ENCODE data around the gene U2AF1L4.

U2AF1L4 gene

DNA sequence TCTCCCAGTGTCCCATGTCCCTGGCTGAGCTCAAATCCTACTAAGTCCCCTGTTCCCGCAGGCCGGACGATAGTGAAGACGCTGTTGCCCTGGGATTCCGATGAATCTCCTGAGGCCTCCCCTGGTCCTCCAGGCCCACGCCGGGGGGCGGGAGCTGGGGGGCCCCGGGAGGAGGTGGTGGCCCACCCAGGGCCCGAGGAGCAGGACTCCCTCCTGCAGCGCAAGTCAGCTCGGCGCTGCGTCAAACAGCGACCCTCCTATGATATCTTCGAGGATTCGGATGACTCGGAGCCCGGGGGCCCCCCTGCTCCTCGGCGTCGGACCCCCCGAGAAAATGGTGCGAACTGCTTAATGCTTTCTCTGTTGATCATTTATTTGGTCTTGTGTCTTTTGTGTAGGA, 21.5 kb downstream of the U2AF1L4 start:
- no peak for DNase-seq

DNA sequence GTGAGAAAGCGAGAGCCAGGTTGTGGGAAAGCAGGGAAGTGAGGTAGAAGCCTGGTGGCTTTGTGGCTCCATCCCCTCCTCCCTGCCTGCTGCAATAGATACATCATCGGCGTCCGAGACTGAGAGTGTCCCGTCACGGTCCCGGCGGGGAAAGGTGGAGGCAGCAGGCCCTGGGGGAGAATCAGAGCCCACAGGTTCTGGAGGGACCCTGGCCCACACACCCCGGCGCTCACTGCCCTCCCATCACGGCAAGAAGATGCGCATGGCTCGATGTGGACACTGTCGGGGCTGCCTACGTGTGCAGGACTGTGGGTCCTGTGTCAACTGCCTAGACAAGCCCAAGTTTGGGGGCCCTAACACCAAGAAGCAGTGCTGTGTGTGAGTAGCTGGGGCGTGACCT, 22.3 kb downstream of the U2AF1L4 start:
- no peak for DNase-seq

DNA sequence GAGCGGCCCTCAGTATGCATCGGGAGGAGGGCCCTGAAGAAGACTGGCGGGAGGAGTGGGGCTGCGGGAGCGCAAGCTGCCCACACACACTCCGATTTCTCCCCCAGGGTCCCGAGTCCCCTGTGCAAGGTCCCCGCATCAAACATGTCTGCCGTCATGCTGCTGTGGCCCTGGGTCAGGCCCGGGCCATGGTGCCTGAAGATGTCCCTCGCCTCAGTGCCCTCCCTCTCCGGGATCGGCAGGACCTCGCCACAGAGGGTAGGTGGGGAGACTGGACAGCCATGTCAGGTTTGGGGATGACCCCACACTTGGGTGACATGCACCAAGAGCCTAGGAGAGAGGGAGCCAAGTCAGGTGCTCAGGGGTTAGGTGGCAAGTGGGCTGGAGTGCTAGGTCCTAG, 22.8 kb downstream of the U2AF1L4 start:
- DNase-seq: no peak

DNA sequence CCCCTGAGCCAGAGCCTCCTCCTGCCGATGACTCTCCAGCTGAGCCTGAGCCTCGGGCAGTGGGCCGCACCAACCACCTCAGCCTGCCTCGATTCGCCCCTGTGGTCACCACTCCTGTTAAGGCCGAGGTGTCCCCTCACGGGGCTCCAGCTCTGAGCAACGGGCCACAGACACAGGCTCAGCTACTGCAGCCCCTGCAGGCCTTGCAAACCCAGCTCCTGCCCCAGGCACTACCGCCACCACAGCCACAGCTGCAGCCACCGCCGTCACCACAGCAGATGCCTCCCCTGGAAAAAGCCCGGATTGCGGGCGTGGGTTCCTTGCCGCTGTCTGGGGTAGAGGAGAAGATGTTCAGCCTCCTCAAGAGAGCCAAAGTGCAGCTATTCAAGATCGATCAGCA, 23.8 kb downstream of the U2AF1L4 start:
- no peak for DNase-seq

DNA sequence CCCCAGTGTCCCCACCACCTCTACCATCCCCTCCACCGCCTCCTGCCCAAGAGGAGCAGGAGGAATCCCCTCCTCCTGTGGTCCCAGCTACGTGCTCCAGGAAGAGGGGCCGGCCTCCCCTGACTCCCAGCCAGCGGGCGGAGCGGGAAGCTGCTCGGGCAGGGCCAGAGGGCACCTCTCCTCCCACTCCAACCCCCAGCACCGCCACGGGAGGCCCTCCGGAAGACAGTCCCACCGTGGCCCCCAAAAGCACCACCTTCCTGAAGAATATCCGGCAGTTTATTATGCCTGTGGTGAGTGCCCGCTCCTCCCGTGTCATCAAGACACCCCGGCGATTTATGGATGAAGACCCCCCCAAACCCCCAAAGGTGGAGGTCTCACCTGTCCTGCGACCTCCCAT, 24.6 kb downstream of the U2AF1L4 start:
- no peak for DNase-seq

DNA sequence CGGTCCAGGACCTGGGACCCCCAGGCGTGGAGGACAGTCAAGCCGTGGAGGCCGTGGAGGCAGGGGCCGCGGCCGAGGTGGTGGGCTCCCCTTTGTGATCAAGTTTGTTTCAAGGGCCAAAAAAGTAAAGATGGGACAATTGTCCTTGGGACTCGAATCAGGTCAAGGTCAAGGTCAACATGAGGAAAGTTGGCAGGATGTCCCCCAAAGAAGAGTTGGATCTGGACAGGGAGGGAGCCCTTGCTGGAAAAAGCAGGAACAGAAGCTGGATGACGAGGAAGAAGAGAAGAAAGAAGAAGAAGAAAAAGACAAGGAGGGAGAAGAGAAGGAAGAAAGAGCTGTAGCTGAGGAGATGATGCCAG, 25.1 kb downstream of the U2AF1L4 start:
- DNase-seq: no peak

DNA sequence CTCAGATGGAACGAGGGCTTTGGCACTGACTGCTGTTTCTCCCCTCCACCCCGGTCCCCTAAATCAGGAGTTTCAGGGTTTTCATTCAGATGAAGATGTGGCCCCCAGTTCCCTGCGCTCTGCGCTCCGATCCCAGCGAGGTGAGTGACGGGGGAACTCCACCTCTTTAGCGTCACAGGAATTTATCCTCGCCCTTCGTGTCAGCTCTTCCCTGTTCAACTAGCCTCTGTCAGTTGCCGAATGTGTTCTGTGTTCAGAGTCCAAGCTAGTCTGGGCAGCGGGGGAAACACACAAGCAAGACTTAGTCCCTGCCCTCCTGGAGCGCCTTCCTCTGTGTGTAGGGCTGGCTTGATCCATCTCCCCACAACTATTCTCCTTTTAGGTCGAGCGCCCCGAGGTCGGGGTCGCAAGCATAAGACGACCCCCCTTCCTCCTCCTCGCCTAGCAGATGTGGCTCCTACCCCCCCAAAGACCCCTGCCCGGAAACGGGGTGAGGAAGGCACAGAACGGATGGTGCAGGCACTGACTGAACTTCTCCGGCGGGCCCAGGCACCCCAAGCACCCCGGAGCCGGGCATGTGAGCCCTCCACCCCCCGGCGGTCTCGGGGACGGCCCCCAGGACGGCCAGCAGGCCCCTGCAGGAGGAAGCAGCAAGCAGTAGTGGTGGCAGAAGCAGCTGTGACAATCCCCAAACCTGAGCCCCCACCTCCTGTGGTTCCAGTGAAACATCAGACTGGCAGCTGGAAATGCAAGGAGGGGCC, 25.6 kb downstream of the U2AF1L4 start:
- DNase-seq: no peak

DNA sequence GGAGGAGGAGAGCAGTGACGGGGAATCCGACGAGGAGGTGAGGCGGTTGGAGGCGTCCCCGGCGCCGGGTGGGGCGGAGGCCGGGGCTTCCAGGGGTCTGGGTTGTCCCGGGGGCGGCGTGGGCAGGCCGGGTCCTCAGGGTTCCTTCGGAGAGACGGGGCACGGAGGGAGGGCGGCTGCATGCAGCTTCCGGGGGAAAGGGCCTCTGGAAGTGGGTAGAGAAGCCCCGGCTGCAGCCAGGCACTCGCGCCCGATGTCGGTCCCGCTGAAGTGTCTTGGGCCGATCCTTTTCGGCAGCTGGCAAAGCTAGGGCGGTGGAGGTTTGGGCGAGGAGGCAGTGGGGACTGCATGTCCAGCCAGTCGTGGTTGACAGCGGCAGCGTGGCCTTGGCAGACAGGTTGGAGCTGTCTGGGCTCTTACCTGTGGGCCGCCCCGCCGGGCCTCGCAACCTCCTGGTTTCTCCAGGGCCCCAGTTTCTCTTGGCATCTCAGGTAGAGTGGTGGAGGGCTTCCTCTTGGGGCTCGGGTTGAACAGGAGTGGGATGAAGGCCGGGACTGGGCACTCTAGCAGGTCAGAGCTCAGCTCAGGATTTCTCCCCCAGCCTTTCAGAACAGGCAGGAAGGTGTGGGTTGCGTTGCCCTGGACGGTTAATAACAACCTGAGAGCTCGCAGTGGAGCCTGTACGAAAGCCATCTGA, 26.7 kb downstream of the U2AF1L4 start:
- peak; percentile 2 for DNase-seq

DNA sequence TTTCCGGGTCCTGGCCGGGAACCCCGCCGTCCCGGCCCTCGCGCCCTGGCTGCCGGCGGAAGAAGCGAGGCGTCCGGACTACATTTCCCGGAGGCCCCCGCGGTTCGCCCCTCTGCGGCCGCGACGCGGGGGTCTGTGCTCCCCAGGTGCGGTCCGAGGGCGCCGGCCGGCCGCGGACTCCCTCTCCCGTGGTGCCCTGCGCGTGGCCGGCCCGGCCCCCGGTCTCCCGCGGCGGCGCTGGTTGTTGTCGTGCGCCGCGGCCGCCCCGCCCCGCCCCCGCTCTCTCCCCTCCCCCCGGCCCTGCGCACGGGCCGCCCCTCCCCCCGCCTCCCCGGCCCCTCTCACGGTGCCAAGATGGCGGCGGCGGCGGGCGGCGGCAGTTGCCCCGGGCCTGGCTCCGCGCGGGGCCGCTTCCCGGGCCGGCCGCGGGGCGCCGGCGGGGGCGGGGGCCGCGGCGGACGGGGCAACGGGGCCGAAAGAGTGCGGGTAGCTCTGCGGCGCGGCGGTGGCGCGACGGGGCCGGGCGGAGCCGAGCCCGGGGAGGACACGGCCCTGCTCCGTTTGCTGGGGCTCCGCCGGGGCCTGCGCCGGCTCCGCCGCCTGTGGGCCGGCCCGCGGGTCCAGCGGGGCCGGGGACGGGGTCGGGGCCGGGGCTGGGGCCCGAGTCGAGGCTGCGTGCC, 27.4 kb downstream of the U2AF1L4 start, which contains the start of gene KMT2B:
Gene KMT2B, plus strand, starts transcription at position 339 of the 680 bp plus-strand sequence. Its CDS starts 16 bp downstream, at position 355.
- DNase-seq: peak; percentile 91

DNA sequence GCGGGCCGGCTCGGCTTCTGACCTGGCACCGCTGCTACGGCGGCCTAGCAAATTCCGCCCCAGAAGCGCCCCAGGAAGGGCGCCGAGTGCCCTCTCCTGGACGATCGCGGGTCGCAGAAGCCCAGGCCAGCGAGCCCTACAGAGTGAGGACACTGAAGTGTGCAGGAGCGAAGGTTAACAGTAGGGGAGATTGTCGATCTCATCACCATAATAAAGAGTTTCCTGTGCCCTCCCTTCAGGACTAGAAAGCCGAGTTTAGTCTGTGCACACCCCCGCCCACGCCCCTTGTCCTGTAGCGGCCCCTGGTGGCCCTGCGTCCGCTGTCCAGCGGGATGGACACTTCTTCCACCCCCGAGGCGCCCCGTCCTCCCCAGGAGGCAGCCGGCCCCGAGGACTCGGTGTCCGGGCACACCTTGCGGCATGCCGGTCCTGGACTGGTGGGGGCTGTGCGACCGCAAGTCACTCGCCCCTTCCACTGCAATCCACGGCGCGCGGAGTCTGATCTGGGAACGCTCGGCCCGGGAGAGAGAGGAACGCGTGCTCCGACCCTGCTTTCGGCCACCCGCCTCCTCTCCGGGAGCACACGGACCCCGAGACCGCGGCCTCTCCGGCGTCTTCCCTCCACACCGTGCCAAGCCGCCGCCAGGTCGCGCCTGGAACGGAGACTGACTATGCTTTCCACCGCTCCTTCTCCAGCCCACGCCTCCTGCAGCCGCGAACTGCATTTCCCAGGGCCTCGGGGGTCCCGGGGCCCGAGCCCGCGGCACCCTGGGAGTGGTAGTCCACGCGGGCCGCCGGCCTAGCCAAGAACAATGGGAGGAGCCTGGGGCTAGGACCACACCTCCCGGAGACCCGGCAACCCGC, 28.2 kb downstream of the U2AF1L4 start:
- peak; percentile 63 for DNase-seq

DNA sequence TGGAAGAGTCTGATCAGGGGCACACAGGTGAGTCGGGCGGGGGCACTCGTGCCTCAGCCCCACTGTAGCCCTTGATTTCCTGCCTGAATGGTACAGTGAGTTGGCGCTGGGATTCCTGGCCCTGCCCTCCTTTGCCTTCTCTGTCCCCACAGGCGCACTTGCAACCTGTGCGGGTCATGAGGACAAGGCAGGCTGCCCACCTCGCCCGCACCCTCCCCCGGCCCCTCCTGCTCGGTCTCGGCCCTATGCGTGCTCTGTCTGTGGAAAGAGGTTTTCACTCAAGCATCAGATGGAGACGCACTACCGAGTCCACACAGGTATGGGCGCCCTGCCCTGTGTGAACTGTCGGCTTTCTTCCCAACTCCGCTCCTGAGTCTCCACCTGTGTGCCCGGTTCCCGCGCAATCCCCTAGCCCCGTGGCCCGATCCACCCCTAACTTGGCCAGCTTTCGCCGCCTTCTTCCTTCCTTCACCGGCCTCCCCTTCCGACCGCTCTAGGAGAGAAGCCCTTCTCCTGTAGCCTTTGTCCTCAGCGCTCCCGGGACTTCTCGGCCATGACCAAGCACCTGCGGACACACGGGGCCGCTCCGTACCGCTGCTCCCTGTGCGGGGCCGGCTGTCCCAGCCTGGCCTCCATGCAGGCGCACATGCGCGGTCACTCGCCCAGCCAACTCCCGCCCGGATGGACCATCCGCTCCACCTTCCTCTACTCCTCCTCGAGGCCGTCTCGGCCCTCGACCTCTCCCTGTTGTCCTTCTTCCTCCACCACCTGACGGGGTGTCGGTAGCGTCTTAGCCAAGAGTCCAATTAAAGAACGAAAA, 29.0 kb downstream of the U2AF1L4 start:
- no peak for DNase-seq

DNA sequence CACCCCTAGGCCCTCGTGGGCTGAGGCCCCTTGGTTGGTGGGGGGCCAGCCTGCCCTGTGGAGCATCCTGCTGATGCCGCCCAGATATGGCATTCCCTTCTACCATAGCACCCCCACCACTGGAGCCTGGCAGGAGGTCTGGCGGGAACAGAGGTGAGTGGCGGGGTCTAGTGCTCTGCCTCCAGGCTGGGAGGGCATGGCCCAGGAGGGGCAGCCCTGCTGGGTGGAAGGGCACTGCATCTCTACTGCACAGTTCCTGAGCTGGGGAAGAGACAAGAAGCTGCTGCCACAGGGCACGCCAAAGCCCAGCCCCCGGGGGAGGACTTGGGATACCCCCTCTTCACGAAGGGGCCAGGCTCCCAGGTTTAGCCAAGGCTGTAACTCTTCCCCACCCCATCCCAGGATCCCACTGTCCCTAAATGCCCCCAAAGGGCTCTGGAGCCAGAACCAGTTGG, 29.8 kb downstream of the U2AF1L4 start:
- no peak for DNase-seq

DNA sequence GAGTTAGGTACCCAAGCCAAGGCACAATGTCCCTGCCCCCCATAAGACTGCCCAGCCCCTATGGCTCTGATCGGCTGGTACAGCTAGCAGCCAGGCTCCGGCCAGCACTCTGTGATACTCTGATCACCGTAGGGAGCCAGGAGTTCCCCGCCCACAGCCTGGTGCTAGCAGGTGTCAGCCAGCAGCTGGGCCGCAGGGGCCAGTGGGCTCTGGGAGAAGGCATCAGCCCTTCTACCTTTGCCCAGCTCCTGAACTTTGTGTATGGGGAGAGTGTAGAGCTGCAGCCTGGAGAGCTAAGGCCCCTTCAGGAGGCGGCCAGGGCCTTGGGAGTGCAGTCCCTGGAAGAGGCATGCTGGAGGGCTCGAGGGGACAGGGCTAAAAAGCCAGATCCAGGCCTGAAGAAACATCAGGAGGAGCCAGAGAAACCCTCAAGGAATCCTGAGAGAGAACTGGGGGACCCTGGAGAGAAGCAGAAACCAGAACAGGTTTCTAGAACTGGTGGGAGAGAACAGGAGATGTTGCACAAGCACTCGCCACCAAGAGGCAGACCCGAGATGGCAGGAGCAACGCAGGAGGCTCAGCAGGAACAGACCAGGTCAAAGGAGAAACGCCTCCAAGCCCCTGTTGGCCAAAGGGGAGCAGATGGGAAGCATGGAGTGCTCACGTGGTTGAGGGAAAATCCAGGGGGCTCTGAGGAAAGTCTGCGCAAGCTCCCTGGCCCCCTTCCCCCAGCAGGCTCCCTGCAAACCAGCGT, 30.4 kb downstream of the U2AF1L4 start:
- DNase-seq: no peak

DNA sequence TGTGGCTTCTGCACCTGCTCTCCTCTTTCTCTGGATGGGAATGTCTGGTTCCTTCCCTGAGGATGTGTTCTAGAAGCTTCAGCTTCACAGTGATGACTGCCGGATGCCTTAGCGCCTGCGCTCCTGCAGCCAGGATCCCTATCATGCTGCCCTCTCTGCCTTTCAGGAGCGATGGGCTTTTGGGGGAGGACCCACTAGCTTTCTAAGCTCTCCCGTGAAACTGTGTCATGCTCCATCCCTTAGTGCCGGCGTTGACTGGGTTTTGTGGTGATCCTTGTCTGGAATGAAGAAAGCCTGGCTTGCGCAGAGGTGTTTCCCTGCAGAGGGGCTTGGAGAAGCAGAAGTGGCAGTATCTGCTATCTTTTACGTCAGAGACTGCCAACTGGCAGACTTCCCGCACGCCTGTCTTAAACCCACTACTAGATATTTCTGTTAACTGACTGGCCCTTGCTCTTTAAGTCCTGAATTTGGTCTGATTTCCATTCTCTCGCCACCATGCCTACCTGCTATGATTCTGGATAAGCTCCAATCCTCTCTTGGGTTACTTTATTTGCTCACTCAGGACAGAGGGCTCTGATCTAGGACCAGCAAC, 31.2 kb downstream of the U2AF1L4 start:
- no peak for DNase-seq

DNA sequence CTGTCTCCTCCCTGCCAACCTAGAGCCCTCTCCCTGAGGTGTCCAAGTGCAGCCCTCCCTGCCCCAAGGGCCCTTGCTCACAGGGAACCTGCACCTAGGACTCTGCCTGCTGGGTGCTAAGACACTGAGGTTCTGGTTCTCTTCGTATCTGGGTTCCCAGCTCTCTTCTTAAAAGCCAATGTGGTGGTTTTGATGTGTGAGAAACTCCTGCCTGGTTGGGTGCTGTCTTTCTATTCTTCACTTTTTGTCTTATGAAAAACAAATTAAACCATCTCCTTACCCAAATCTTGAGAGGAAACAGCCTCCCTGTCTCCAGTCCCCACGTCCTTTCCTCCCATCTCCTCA, 31.7 kb downstream of the U2AF1L4 start:
- no peak for DNase-seq

DNA sequence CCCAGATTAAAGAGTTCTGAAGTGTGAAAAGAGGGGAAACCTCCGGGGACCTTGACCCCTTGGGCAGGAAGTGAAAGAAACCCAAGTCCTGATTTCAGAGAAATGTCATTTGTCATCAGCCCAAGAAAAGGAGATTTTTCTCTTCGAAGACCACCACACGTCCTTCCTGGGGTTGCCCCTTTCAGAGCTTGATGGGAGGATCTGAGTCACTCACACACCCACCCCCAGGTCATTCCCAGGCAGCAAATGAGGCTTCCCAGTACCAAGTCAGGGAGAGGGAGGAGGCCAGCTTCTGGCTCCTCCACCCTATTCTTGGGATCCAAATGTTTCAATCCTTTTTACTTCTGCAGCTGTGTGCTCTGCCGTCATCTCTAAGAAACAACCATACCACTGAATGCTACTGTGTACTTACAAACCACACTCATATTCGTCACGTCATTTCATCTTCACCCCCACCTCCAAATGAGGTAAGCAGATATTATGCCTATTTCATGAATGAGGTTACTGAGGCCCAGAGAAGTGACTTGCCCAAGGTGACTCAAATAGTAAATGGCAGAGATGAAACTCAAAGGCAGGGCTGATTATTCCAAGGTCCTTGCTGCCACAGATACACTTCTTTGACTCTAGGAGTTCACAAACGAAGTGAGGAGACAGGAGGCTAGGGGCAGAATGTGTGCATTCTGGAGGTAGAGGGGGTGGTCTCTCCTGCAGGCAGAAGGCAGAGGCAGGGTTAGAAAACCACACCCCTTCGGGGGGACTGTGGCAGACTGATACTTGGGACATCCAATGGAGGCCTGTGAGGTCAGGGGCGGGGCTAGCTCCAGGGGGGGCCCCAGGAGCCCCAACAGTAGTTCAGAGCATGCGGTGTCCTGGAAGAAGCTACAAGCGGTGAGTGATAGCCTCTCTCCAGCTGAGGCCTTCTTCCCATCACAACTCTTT, 32.4 kb downstream of the U2AF1L4 start:
- no peak for DNase-seq

DNA sequence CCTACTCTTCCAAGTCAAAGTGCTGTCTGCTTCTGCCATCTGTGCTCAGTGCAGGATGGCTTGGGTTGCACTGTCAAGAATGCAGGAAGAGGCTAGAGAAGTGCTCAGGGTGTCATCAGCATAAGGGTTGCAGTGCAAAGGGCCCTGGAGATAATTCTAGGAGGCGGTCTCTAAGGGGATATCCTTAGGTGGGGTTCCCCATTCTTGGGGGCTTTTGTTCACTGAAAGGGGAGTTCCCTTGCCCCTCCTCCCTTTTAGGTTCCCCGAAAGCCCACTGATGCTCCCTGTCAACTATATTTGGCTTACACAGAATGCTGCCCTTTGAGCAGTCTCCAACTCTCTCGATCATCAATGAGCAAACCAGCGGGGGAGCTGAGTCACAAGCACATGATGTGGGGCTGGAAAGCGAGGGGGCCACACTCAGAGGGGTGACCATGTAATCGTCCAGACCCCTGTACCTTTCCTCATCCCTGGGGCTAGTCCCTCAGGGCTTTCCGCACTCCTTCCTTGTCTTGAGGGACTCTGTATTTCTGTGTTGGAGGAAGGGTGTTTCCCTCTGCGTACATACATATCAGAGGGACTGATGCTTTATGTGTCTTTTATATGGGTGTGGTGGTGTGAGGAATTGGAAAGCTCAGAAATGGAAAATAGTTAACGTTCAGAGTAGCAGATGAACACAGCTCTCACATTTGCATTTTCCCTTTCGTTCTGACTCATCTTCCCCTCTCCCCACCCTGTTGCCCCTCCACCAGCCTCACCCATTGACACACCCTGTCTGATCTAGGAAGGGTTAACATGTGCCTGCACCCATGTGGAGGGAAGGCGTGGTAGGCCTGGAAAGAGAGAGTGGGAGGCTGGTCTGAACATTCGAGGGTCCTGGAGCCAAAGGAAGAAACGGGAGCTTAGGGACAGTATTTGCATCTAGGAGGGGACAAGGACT, 34.2 kb downstream of the U2AF1L4 start:
- DNase-seq: no peak

DNA sequence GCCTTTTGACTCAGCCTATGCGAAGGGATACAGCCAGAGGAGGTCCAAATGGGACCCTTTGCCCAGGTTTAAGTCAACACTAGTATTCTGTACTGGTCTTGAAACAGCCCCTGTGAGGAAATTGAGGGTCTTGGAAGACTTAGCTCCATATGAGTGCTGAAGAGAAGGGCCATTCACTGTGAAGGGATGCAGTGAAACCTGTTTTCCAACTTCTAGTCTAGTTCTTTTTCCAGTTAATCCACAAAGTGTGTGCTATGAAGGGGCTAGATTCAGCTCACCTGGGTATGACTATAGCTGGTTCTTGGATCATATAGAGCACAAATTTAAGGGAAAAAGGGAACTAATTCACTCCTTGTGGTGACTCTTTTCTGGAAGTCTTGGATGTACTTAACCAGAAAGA, 36.8 kb downstream of the U2AF1L4 start:
- no peak for DNase-seq

DNA sequence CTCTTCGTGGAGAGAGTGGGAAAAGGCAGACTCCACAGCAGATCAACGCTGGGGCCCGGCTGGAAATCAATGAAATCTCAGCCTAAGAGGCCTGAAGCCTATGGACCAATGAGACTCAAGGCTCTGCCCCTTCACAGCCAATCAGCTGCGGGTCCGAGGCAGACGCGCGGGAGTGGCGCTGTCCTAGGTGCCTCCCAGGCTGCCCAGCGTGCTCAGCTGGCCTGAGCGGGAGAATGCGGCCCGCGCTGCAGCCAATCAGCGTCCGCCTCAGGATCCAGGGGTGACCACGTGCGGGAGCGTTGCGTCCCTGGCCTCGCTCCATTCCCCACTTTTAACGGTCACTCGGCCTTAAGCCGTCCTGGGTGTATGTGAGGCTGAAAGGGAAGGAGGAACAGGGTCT, 41.0 kb downstream of the U2AF1L4 start, which contains the start of gene ZBTB32:
Gene ZBTB32, plus strand, starts transcription at position 341 of the 400 bp plus-strand sequence. CDS start 10,069 bp downstream, outside the sequence.
- no peak for DNase-seq

Data from NCI-H1092 treated with DMSO at 0.1 percent for 48 hours (cell line).